ENCODE results near the gene NDUFA3.
"Not testable (repeated sequence)": the region's sequence is repeated elsewhere in the genome, so short reads cannot be mapped to it uniquely, and the experiment has no call there.

Gene NDUFA3

GRCh38 chr19:54094426-54095000, 8.1 kb upstream of the NDUFA3 start:
- Histone ChIP-seq H3K79me2 (ENCODE audit: low read length) (no peaks in the 10 kb centered on the region), H3K36me3 (replicated peaks; ENCODE audit: insufficient read depth, low read length) (no peaks in the 10 kb centered on the region), H3K9me2 (replicated peaks; ENCODE audit: insufficient read depth, low read length) (no peaks in the 10 kb centered on the region), H3F3A (ENCODE audit: insufficient read depth, low read length) (no peaks in the 10 kb centered on the region), H2AFZ (ENCODE audit: low read length) (no peak overlapping the region), H3K4me3 (ENCODE audit: low read length) (no peak overlapping the region), H4K20me1 (ENCODE audit: insufficient read depth, low read length) (no peaks in the 10 kb centered on the region), H3K4me2 (ENCODE audit: low read depth, low read length) (no peak overlapping the region), H3K27ac (ENCODE audit: low read length) (no peak overlapping the region), H3K4me1 (ENCODE audit: low read length) (no peaks in the 10 kb centered on the region), H3K27me3 (replicated peaks; ENCODE audit: insufficient read depth, low read length) (peaks cover 21% of the 10 kb centered on the region), H3K9me3 (replicated peaks; ENCODE audit: insufficient read depth, low read length) (no peaks in the 10 kb centered on the region), H3K9ac (ENCODE audit: low read length) (no peak overlapping the region)
- no peak for DNase-seq
- TF ChIP-seq EZH2 (optimal IDR thresholded peaks at IDR 0.05; ENCODE audit: low read depth, low read length) (no peak), EZH2phosphoT487 (IDR thresholded peaks at IDR 0.05; ENCODE audit: low read length) (no peak)
- TF ChIP-seq, protein P1, sequence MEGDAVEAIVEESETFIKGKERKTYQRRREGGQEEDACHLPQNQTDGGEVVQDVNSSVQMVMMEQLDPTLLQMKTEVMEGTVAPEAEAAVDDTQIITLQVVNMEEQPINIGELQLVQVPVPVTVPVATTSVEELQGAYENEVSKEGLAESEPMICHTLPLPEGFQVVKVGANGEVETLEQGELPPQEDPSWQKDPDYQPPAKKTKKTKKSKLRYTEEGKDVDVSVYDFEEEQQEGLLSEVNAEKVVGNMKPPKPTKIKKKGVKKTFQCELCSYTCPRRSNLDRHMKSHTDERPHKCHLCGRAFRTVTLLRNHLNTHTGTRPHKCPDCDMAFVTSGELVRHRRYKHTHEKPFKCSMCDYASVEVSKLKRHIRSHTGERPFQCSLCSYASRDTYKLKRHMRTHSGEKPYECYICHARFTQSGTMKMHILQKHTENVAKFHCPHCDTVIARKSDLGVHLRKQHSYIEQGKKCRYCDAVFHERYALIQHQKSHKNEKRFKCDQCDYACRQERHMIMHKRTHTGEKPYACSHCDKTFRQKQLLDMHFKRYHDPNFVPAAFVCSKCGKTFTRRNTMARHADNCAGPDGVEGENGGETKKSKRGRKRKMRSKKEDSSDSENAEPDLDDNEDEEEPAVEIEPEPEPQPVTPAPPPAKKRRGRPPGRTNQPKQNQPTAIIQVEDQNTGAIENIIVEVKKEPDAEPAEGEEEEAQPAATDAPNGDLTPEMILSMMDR (IDR thresholded peaks at IDR 0.05; ENCODE audit: low read length) = no peak

DNA sequence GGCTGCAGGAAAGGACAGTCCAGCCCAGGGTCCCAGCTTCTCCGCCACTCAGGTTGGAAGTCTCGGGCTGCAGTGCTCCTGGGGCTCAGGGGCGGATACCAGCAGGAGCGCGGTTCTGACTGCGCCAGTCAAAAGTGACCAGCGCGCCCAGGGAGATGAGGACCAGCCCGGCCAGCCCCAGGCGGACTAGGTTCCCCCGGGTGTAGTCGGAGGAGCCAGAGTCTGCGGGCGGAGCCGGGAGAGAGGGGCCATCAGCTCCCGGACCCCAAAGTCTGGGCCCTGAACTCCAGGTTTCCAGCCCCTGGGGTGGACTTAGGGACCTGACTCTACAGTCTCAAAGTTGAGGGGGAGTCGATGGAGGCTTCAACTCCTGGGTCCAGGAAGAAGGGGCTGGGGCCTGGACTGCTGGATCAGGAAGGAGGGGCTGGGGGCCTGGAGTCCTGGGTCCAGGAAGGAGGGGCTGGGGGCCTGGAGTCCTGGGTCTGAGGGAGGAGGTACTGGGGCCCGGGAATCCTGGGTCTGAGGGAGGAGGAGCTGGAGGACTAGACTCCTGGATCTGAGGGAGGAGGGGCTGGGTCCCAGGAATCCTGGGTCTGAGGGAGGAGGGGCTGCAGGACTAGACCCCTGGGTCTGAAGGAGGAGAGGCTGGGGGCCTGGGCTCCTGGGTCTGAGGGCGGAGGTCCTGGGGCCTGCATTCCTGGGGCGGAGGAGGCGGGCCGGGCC, 7.4 kb upstream of the NDUFA3 start:
- no peaks in the 10 kb centered on the region for H3K4me1 ChIP-seq (ENCODE audit: low read length)
- H3K36me3 ChIP-seq (replicated peaks; ENCODE audit: insufficient read depth, low read length) = no peaks in the 10 kb centered on the region
- no peak overlapping the region for H3K27ac ChIP-seq (ENCODE audit: low read length)
- no peaks in the 10 kb centered on the region for H3K79me2 ChIP-seq (ENCODE audit: low read length)
- H3K9me2 ChIP-seq (replicated peaks; ENCODE audit: insufficient read depth, low read length) = no peaks in the 10 kb centered on the region
- no peak for DNase-seq
- peaks cover 24% of the 10 kb centered on the region for H3K27me3 ChIP-seq (replicated peaks; ENCODE audit: insufficient read depth, low read length)
- no peak for TF ChIP-seq EZH2phosphoT487 (IDR thresholded peaks at IDR 0.05; ENCODE audit: low read length)
- TF ChIP-seq, protein P1 (IDR thresholded peaks at IDR 0.05; ENCODE audit: low read length) = no peak
- no peak for TF ChIP-seq EZH2 (optimal IDR thresholded peaks at IDR 0.05; ENCODE audit: low read depth, low read length)
- H3K4me3 ChIP-seq (ENCODE audit: low read length) = no peak overlapping the region
- H3K9me3 ChIP-seq (replicated peaks; ENCODE audit: insufficient read depth, low read length) = no peaks in the 10 kb centered on the region
- H3F3A ChIP-seq (ENCODE audit: insufficient read depth, low read length) = no peaks in the 10 kb centered on the region
- H2AFZ ChIP-seq (ENCODE audit: low read length) = no peak overlapping the region
- H3K4me2 ChIP-seq (ENCODE audit: low read depth, low read length) = no peak overlapping the region
- no peaks in the 10 kb centered on the region for H4K20me1 ChIP-seq (ENCODE audit: insufficient read depth, low read length)
- H3K9ac ChIP-seq (ENCODE audit: low read length) = no peak overlapping the region

DNA sequence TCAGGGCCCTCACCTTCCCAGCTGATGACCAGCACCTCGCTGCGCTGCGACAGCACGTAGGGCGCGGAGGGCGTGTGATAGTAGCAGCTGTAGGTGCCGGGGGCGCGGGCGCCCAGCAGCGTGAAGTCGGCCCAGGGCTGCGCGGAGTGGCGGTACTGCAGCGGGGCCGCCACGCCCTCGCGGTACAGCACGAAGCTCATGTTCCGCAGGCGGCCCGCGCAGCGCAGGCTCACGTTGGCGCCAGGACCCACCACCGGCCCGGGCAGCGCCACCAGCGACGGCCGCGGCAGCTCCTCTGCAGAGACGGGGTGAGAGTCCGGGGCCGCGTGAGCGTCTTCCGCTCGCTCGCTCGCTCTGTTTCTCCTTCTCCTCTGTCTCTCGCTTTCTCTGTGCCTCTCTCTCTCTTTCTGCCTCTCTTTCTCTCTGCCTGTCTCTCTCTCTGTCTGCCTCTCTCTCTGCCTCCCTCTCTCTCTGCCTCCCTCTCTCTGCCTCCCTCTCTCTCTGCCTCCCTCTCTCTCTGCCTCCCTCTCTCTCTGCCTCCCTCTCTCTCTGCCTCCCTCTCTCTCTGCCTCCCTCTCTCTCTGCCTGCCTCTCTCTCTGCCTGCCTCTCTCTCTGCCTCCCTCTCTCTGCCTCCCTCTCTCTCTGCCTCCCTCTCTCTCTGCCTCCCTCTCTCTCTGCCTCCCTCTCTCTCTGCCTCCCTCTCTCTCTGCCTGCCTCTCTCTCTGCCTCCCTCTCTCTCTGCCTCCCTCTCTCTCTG, 6.6 kb upstream of the NDUFA3 start:
- not testable (repeated sequence) for DNase-seq; H3F3A ChIP-seq (ENCODE audit: insufficient read depth, low read length); H3K27ac ChIP-seq (ENCODE audit: low read length); H4K20me1 ChIP-seq (ENCODE audit: insufficient read depth, low read length); H3K9me2 ChIP-seq (replicated peaks; ENCODE audit: insufficient read depth, low read length); H3K79me2 ChIP-seq (ENCODE audit: low read length); H3K9ac ChIP-seq (ENCODE audit: low read length); H3K4me2 ChIP-seq (ENCODE audit: low read depth, low read length); H3K4me1 ChIP-seq (ENCODE audit: low read length); H2AFZ ChIP-seq (ENCODE audit: low read length); H3K9me3 ChIP-seq (replicated peaks; ENCODE audit: insufficient read depth, low read length); H3K4me3 ChIP-seq (ENCODE audit: low read length); H3K36me3 ChIP-seq (replicated peaks; ENCODE audit: insufficient read depth, low read length)
- peaks cover 25% of the 10 kb centered on the region for H3K27me3 ChIP-seq (replicated peaks; ENCODE audit: insufficient read depth, low read length)

Measured in MM.1S (cell line).